Activated effector memory CD4-positive, alpha-beta T cell treated with Interleukin-2 at 50 U/mL for 16 hours (primary cell): ENCODE measurements around the gene C6orf163.

ENCODE experiments used
- DNase-seq: peaks from one replicate; pipeline ENCODE4 v3.0.0-alpha.2; 2020

C6orf163 gene

DNA sequence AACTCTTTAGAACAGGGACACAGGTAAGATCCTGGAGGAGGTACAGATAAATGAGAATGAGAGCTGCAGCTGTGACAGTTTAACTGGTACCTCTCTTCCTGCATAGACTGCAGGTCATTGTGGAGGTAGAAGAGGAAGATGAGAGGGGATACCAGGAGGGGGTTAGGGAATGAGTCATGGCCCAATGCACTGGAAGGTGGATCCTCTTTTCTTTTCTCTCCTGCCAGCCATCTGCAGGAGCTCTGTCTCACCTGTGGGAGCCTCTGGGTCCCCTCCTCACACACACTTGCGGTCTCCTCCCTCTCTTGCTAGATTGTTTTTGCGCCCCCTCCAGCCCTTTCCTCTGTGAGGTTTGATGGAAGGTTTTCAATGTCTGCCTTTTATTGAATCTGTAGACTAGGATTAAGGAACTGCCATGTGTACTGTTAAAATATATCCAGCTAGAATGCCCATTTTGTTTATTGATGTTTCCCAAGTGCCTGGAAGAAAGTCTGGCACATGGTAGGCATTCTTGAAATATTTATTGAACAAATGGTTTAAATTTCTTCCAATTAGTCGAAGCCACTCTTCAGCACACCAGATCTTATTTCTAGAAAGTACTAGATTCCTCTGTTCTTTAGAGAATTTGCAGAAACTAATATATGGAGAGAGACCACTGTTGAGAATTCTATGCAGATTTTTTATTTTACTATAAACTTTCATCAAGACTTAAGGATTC, 13.0 kb downstream of the C6orf163 start:
- DNase-seq: no peak

DNA sequence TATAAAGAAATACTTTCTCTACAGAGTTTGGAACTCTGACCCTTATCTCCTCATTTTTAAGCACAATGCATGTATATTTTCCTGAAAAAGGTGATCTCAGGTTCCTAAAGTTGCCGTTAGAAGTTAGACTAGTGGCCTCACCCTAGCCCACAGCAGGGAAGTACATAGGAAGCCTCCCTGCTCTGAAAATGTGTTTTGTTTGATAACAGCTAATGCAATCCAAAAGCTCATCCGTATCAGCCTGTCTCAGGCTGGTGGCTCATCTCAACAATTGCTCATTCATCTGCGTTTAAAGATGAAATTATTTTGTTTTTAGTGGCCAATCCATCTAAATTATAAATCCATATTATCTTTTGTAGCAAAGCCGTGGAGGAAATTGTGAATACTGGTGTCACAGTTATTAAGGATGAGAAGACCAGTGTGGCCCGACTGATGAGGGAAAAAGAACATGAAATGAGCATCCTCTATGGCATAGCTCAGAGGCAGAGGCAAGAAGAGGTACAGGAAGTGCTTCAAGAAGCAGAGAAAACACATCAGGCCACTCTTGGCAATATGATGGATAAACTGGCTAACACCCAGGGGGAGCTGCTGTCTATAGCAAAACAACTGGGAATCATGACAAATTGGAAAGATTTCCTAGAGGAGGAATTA, 20.1 kb downstream of the C6orf163 start:
- no peak for DNase-seq

DNA sequence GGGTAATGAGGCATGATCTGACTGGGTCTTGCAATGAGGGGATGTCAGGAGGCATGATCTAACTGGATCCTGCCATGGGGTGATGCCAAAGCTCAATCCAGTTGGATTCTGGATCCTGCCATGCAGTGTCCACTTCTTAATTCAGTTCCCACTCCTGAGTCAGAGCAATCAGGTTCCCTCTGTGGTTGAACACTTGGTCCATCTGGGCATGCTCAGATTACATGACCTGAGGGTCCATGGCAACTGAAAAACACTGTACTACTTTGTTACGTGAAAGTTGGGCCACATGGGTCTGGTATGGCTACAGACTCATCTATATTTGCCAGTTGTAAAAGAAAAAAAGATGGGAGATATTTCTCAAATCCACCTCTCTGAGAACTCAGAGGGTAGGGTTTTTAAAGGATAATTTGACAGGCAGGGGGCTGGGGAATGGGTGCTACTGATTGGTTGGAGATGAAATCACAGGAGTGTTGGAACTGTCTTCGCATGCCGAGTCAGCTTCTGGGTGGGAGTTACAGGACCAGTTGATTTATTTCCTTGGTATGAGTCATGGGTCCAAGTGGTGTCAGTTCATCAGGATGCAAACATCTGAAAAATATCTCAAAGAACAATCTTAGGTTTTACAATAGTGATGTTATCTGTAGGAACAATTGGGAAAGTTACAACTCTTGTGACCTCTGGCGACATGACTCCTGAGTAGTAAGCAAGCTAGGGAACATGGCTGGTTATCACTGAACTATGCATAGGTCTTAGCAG, 21.6 kb downstream of the C6orf163 start:
- no peak for DNase-seq

DNA sequence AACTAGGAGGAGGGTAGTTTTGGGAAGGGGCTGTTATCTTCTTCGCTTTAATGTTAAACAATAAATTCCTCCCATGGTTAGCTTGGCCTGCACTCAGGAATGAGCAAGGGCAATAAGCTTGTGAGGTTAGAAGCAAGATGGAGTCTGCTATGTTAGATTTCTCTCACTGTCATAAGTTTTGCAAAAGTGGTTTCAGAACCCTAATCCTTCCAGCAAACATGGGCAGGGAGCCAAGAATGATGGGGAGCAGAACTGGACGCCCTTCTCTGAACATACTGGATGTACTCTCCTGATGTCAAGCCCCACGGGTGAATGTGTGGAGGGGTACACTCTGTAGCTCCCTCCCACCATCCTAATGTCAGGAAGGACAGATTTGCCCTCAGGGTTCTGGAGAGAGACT, 22.3 kb downstream of the C6orf163 start:
- no peak for DNase-seq

DNA sequence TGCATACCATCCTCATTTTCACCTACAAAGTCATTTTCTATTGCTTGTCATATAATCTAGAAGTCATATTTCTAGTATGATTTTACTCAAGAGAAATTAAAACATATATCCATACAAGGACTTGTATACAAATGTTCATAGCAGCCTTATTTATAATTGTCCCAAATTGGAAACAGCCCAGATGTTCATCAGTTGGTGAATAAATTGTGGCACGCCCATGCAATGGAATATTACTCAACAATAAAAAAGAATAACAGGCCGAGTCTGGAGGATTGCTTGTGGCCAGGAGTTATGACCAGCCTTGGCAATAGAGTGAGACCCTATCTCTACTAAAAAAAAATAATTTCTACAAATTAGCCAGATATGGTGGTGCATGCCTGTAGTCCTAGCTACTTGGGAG, 28.8 kb downstream of the C6orf163 start:
- DNase-seq: no peak

DNA sequence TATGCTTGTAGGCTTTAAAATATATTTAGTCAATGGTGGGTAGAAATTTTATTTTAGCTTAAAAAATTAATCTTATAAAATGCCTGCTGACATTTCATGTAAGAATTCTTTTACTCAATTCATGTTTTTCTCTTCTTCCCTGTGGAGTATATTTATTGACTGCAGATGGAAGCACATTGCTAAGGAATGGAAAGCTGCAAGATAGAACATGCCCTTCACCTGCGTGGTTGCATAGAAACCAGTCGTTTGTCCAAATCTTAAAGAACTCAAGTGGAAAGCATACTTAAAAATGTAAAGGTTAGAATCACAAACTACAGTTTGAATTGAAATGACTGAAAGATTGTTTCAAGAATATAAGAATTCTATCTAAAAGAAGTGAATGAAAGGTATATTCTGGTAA, 30.7 kb downstream of the C6orf163 start:
- DNase-seq: no peak

DNA sequence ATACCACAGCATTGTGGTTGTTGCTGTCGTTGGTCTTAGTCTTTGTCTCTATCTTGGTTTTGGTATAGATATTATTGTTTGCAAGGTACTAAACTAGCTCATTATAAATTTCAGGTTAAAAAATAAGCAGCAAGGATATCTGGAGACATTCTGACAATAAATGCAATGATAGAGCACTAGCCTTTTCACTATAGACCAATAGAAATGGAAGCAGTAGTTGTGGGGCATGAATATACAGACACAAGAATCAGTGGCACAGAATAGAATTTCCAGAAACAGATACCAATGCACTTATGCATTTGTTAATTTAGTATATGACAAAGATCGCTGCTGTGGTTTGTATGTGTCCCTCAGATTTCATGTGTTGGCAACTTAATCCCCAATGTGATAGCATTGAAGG, 32.0 kb downstream of the C6orf163 start:
- no peak for DNase-seq

DNA sequence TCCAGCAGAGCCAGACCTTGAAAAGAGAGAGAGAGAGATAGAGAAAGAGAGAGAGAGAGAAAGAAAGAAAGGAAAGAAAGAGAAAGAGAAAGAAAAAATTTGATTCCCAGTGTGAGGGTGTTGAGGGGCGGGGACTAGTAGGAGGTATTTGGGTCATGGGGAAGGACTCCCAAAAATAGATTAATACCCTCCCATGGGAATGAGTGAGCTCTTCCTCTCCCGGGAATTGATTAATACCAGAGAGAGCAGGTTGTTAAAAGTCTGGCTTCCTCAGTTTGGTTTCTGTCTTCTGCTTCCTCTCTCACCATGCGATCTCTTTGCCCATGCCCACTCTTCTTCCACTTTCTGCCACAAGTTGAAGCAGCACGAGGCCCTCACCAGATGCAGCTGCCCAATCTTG, 34.3 kb downstream of the C6orf163 start:
- no peak for DNase-seq

DNA sequence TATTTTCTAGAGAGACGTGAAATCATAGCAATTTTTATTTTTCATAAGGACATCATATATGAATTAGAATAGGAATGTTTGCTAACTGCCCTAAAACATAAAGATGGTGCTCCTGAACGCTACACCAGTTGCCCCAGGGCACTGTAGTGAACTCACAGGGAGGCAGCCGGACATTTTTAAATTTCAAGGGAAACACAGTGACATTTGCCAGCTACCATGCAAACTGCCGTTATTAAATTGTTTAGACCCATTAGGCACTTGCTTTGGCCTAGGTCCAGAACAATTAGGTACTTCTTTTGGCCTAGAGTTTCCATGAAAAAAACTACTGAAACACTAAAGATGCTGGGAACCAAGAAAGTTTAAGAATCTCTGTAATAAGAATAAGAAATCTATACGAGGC, 38.2 kb downstream of the C6orf163 start:
- DNase-seq: no peak

DNA sequence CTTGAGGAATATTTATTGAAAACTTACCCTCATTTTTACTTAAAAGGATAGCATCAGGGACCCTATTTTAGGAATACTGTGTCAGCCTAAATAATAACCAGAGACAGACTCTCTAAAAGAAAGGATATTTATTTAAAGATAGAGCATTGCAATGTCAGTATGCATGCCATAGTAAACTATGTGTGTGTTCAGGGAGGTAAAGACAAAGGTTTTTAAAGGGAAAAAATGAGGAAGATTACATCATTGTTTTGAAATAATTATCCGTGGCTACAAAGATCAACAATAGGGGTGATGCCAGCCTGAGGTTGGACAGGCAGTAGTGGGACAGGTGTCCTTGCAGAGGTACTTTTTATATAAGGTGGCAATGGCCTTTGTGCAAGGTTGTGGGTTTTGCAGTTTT, 39.4 kb downstream of the C6orf163 start:
- DNase-seq: no peak

DNA sequence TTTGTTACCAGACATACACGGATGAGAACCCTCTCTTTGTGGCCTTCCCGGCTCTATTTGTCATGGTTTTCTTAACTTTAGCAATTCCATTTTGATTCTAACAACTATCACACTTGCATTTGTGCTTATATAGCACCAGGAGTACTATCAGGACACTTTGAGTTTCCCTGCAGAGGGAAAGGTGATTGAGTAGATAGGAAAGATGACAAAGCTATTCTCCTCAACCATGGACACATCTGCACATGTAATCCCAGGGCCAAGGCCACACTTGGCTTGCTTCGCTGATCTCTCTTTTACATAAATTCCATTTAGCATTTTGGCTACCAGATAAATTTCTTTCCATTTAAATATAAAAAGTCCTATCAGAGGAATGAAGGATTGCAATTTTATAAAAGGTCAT, 39.8 kb downstream of the C6orf163 start:
- no peak for DNase-seq

DNA sequence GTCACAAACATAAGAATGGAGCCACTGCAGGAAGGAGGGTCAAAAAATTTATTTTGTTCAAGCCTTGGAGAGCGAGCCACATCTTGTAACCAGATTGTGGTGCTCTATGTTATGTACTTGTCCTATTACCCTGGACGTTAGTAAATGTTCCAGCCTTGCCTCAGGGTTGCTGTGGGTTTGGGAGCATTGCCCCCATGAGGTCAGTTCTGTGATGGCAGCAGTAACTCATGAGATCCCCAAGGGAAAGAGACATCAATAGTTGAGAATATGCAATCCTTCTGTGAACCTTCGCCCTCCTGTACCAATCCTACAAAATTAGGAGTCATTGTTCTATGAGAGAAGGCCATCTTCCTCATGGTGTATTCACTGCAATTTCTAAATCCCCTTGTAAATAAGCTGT, 46.7 kb downstream of the C6orf163 start:
- no peak for DNase-seq

DNA sequence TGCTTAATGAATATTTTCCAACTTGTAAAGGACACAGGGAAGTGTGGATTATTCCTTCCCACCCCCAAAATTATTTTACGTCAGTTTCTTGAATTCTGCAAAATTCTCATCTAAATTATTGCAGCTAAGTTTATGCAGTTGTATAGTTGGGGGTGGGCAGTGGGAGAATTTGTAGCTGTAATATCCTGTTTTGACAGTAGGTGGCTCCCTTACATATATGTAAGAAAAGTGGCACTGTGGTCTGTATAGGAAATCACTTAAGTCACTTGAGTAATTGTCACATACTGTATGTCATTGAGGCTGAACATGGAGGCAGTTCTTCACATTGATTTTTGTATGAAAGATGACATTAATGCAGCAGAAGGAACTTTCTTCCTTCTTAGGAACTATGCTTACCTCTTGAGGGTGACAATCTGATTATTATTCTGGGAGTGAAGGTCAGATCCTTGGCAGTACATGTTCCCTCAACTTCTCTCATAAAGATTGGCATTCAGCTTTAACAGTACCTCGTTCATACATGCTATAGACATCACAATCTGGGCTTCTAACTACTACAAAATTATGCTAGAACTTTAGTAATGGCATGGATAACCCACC, 48.5 kb downstream of the C6orf163 start:
- DNase-seq: no peak

DNA sequence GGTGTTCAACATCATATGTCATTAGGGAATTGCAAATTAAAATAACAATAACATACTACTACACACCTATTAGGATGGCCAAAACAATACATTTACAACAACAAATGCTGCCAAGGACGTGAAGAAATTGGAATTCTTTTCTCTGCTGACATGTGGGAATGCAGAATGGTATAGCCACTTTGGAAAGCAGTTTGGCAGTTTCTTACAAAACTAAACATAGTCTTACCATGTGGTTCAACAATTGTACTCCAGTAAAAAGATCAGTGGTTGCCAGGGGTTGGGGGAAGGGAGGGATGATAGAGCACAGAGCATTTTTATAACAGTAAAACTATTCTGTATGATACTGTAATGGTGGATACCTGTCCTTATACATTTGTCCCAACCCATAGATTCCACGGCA, 50.8 kb downstream of the C6orf163 start:
- no peak for DNase-seq

DNA sequence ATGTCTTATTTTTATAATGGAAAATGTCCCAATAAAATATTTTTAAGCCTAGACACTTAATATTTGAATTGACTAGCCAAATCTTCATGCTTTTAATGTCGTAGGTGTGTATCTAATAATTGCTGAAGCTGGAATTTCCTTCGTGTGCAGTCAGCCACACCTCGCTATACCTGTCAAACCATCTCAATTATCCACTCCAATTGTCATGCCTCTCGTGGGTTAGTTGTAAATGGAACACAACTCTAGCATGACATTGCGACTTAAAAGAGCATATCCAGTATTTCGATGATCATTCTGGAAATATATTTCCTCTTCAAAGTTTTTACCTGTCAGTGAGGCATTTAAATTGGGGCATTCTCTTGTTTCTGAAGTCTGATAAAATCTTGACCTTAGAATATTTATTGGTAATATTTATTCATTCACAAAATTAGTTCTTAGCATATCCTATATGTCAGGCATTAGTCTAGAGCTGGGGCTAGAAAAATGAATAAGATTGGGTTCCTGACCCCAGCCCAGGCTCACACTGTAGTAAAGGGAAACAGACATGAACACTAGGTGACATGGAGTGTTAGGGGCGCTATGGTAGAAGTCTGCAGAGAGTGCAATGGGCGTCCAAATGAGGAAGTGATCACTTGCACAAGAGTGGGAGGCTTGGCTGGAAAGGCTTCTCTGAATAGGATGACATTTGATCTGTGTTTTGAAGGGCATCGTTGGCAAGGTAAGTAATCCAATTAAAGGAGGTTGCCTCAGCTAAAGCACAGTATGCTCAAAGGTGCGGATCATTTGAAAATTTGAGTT, 52.2 kb downstream of the C6orf163 start:
- DNase-seq: no peak

DNA sequence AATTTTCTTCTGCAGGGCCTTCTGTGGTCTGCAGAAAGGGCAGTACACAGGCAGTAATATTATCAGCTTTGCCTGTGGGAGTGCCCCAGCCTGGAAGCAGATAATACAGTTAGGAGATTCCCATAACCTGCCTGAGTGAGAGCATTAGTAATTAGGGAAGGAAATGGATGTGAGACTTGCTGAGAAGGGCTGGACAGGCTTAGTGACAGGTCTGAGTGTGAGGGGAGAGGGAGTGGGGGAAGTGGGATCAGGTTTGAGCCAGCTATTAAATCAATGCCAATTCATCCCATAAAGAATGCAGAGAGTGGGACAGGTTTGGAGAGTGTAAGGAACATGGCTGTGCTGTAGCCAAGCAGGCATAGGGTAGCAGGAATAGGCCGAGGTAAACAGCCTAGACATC, 53.0 kb downstream of the C6orf163 start:
- no peak for DNase-seq

DNA sequence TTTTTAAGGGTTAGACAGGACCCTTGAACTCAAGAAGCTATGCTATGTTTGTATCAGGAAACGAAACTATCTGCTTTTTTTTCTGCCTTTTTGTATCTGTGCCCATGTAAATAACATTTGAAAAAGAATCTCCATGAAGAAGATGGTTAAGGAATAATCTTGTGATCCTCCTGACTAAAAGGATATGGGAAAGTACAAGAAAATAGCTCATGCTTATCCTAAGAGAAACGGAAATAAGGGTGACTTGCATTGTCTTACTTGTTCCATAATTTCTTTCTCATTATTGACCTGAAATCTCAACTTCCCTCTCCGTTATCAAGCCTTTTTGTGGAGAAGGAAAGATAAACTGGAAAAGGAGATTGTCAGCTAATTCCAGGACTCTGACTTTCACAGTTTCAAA, 57.2 kb downstream of the C6orf163 start:
- no peak for DNase-seq

DNA sequence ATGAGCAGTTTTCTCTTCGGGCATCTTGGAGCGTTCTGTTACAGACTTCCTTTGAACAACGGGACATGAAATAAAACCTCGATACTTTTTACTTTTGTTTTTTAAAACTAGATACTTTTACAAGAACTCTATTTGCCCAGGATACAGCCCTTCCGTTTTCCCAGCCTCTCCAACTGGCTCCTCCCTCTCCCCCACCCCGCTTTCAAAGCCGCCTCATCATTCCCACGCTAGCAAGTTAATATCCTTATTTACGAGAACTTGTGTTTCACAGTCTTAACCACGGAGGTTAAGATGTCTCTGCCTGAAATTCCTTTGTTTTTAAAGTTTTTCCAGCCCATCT, 62.9 kb downstream of the C6orf163 start:
- DNase-seq: no peak

DNA sequence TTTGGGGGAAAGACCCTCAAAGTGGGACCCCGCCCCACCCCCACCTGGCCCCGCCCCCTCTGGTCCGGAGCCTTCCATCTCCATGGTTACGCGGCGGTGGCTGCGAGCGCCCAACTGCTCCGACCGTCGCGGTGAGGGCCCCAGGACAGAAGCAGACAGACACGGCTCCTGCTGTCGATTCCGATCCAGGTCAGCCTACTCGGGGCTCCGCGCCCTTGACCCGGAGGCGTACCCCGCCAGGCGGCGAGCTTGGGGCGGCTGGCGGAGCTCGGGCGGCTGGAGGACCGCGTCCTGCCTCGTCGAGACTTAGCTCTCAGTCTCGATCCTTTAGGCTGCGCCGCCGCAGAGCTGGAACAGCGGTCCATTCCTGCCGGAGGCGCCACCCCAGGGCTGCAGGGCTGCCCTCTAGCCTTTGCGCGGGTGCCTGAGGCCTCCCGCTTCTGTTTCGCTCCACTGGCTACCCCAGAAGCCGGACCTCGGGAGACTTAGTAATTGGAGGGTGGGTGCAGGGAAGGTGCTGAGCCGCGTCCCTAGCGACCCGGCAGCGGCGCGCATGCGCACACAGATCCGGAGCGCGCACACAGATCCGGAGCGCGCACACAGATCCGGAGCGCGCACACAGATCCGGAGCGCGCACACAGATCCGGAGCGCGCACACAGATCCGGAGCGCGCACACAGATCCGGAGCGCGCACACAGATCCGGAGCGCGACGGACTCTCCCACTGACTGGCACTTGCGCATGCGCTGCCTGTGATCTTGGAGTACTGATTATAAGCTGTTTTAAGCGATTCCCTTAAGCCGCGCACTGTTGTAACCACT, 63.5 kb downstream of the C6orf163 start, which contains the start of gene CFAP206:
Gene CFAP206, plus strand, starts transcription at position 72 of the 820 bp plus-strand sequence. CDS start 1,868 bp downstream, outside the sequence.
- DNase-seq: peak; percentile 62

DNA sequence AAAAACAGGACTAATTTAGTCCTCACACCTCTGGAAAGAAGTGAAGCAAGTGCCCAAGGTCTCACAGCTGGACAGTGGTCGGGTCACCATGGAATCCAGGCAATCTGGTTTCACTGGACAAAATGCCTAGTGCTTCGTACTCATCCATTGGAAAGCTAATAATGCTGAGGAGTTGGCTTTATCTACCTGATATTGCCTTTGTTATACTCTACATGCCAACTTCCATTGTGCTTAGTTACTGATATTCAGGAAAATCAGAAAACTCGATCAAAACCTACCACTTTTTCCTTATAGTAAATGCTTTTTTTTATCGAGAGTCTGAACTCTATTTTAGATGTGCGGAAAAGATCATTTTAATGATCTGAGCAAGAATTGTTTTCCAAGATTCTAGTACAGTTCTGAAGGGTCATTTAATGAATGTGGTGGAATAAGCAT, 64.1 kb downstream of the C6orf163 start:
- no peak for DNase-seq
